ENCODE measurements around the gene ITLN1. TPM values are rescaled to one million over a fixed set of nuclear protein-coding genes. Genes with fewer than 3 reads are reported as not detected.

The ITLN1 gene
- total and polyA plus RNA-seq, 2 donors (not counting 3 experiments of a cell fraction or from before 2014, with no cell fraction given) = 0.12 TPM; not detected in 1

GRCh38 chr1:160911441-160911840 lies 26.5 kb upstream of the ITLN1 start:
- Histone ChIP-seq H3K4me1 (ENCODE audit: control insufficient read depth, extremely low read depth, insufficient read depth, low read length) (no peaks in the 10 kb centered on the region), H3K9me3 (replicated peaks; ENCODE audit: control insufficient read depth, insufficient read depth, low read length) (no peaks in the 10 kb centered on the region), H2AFZ (ENCODE audit: low read depth, low read length) (no peak overlapping the region), H3K4me2 (ENCODE audit: insufficient read depth, low read length) (no peak overlapping the region), H3K9ac (replicated peaks; ENCODE audit: extremely low read depth, insufficient read depth, low read length) (no peak overlapping the region), H3K9me1 (replicated peaks; ENCODE audit: control insufficient read depth, extremely low read depth, insufficient read depth, low read length) (no peaks in the 10 kb centered on the region), H3K79me2 (ENCODE audit: control insufficient read depth, insufficient read depth, low read length) (no peaks in the 10 kb centered on the region), H3K27me3 (ENCODE audit: control insufficient read depth in 2 of 2, insufficient read depth in 2 of 2, low read length in 2 of 2) (peaks cover 0 to 2% of the 10 kb centered on the region in 2 experiments), H3K36me3 (ENCODE audit: control insufficient read depth in 2 of 2, extremely low read depth in 1 of 2, insufficient read depth in 2 of 2, low read length in 2 of 2) (no peaks in the 10 kb centered on the region), H3K4me3 (replicated peaks in 1 of 3; ENCODE audit: insufficient read depth in 1 of 3, low read depth in 1 of 3, low read length in 3 of 3) (no peak overlapping the region), H4K20me1 (replicated peaks; ENCODE audit: control insufficient read depth, extremely low read depth, insufficient read depth, low read length) (no peaks in the 10 kb centered on the region), H3K27ac (ENCODE audit: insufficient read depth, low read depth, low read length) (no peak overlapping the region)
- CTCF ChIA-PET = no interaction called here
- FAIRE-seq (no peak), DNase-seq (ENCODE audit: low read depth, low spot score) (peak; percentile 86)
- POLR2A ChIA-PET = no interaction called here
- TF ChIP-seq CTCF (IDR thresholded peaks at IDR 0.05; ENCODE audit: extremely low read depth in 1 of 2, insufficient read depth in 1 of 2, low read depth in 1 of 2, low read length in 2 of 2) (no peak), JUN (IDR thresholded peaks at IDR 0.05; ENCODE audit: borderline replicate concordance, insufficient read depth, insufficient read length, low read depth) (no peak)
- intact Hi-C loops (cut with micrococcal nuclease) (no loop called here), dilution Hi-C loops (cut with MboI; ENCODE audit: extremely low pct_ligation_motif_present, low sequenced_read_pairs) (no loop called here)
- no TSS peak for BruUV-seq (replicated peaks)

GRCh38 chr1:160910170-160910750 lies 25.3 kb upstream of the ITLN1 start:
- Histone ChIP-seq H3K79me2 (ENCODE audit: control insufficient read depth, insufficient read depth, low read length) (no peaks in the 10 kb centered on the region), H2AFZ (ENCODE audit: low read depth, low read length) (no peak overlapping the region), H3K9ac (replicated peaks; ENCODE audit: extremely low read depth, insufficient read depth, low read length) (no peak overlapping the region), H3K4me2 (ENCODE audit: insufficient read depth, low read length) (no peak overlapping the region), H3K36me3 (ENCODE audit: control insufficient read depth in 2 of 2, extremely low read depth in 1 of 2, insufficient read depth in 2 of 2, low read length in 2 of 2) (no peaks in the 10 kb centered on the region), H3K27me3 (ENCODE audit: control insufficient read depth in 2 of 2, insufficient read depth in 2 of 2, low read length in 2 of 2) (peaks cover 0 to 2% of the 10 kb centered on the region in 2 experiments), H4K20me1 (replicated peaks; ENCODE audit: control insufficient read depth, extremely low read depth, insufficient read depth, low read length) (no peaks in the 10 kb centered on the region), H3K9me1 (replicated peaks; ENCODE audit: control insufficient read depth, extremely low read depth, insufficient read depth, low read length) (no peaks in the 10 kb centered on the region), H3K27ac (ENCODE audit: insufficient read depth, low read depth, low read length) (no peak overlapping the region), H3K4me3 (replicated peaks in 1 of 3; ENCODE audit: insufficient read depth in 1 of 3, low read depth in 1 of 3, low read length in 3 of 3) (no peak overlapping the region), H3K9me3 (replicated peaks; ENCODE audit: control insufficient read depth, insufficient read depth, low read length) (no peaks in the 10 kb centered on the region), H3K4me1 (ENCODE audit: control insufficient read depth, extremely low read depth, insufficient read depth, low read length) (no peaks in the 10 kb centered on the region)
- TF ChIP-seq FOS (IDR thresholded peaks at IDR 0.05; ENCODE audit: borderline replicate concordance, insufficient read depth, low read length) = no peak
- TF ChIP-seq MAX (IDR thresholded peaks at IDR 0.05; ENCODE audit: insufficient read depth, insufficient read length) = no peak
- TF ChIP-seq GATA2 (IDR thresholded peaks at IDR 0.05; ENCODE audit: insufficient read depth, insufficient read length, low read depth, low read length) = no peak
- TF ChIP-seq POLR2A (IDR thresholded peaks at IDR 0.05; ENCODE audit: low read depth, low read length) = no peak
- TF ChIP-seq EZH2 (IDR thresholded peaks at IDR 0.05; ENCODE audit: borderline replicate concordance, low read depth, low read length, severe bottlenecking) = no peak
- TF ChIP-seq POLR2AphosphoS5 (IDR thresholded peaks at IDR 0.05; ENCODE audit: insufficient read depth, low read depth, low read length) = no peak
- no peak for TF ChIP-seq JUN (IDR thresholded peaks at IDR 0.05; ENCODE audit: borderline replicate concordance, insufficient read depth, insufficient read length, low read depth)
- no peak for TF ChIP-seq MYC (IDR thresholded peaks at IDR 0.05; ENCODE audit: low read depth, low read length)
- no peak for TF ChIP-seq CTCF (IDR thresholded peaks at IDR 0.05; ENCODE audit: extremely low read depth in 1 of 2, insufficient read depth in 1 of 2, low read depth in 1 of 2, low read length in 2 of 2)
- ChIA-PET POLR2A (no interaction called here), CTCF (no interaction called here)
- BruUV-seq (replicated peaks) = no TSS peak
- FAIRE-seq (no peak), DNase-seq (ENCODE audit: low read depth, low spot score) (no peak)
- intact Hi-C loops (cut with micrococcal nuclease) (no loop called here), dilution Hi-C loops (cut with MboI; ENCODE audit: extremely low pct_ligation_motif_present, low sequenced_read_pairs) (no loop called here)
